ENCODE results near the gene QRSL1. TPM values are rescaled to one million over a fixed set of nuclear protein-coding genes. Genes with fewer than 3 reads are reported as not detected.

QRSL1 gene
- total and polyA plus RNA-seq, 12 donors, result 8.1 to 20.0 (median 14.5) TPM

DNA sequence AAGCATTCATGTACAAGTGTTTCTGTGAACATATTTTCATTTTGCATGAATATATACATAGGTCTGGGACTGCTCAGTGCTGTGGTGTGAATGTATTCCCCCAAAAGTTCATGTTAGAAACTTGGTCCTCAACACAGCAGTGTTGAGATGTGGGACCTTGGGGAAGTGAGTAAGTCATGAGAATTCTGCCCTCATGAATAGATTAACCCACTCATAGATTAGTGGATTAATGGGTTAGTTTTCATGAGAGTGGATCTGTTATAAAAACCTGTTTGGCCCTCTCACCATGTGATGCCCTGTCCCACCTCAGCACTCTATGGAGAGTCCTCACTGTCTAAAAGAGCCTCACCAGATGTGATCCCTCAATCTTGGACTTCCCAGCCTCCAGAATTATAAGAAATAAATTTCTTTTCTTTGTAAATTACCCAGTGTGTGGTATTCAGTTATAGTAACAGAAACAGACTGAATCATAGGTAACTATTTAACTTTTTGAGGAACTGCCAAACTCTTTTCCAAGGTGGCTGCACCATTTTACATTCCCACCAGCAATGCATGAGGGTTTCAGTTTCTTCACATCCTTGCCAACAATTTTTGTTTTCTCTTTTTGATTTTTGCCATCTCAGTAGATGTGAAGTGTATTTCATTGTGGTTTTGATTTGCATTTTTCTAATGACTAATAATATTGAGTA, 45.3 kb downstream of the QRSL1 start:
- no peaks in the 10 kb centered on the region for H3K4me1 ChIP-seq
- H3K9me3 ChIP-seq, result no peaks in the 10 kb centered on the region
- no peaks in the 10 kb centered on the region for H3K27me3 ChIP-seq
- H3K36me3 ChIP-seq, result no peaks in the 10 kb centered on the region
- H3K27ac ChIP-seq, result no peak overlapping the region
- DNase-seq, result no peak
- no peak overlapping the region for H3K4me3 ChIP-seq
- ATAC-seq, result no peak
- TF ChIP-seq, protein P1, sequence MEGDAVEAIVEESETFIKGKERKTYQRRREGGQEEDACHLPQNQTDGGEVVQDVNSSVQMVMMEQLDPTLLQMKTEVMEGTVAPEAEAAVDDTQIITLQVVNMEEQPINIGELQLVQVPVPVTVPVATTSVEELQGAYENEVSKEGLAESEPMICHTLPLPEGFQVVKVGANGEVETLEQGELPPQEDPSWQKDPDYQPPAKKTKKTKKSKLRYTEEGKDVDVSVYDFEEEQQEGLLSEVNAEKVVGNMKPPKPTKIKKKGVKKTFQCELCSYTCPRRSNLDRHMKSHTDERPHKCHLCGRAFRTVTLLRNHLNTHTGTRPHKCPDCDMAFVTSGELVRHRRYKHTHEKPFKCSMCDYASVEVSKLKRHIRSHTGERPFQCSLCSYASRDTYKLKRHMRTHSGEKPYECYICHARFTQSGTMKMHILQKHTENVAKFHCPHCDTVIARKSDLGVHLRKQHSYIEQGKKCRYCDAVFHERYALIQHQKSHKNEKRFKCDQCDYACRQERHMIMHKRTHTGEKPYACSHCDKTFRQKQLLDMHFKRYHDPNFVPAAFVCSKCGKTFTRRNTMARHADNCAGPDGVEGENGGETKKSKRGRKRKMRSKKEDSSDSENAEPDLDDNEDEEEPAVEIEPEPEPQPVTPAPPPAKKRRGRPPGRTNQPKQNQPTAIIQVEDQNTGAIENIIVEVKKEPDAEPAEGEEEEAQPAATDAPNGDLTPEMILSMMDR (IDR thresholded peaks at IDR 0.05), result no peak
- intact Hi-C loops (cut with DNase I), result no loop called here

DNA sequence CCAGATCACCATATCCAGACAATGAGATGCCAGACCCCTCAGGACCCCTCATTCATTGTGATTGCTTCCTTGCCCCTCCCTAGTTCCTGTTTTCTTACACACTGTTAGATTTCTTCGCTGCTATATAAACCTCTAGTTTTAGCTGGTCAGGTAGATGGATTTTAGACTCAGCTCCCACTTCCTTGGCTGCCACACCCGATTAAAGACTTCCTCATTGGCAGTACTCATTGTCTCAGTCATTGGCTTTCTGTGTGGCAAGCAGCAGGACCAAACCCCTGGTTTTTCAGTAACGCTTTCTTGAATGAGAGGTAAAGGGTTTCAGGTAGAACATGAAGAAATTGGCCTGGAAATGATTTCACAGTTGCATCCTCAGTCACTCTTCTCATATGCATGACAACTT, 47.9 kb downstream of the QRSL1 start:
- whole genome bisulfite sequencing, 2 donors, result 75 to 77% methylated on average over 3 of the region's 3 CpGs
- H3K36me3 ChIP-seq, result no peaks in the 10 kb centered on the region
- no peak overlapping the region for H3K4me3 ChIP-seq
- no peaks in the 10 kb centered on the region for H3K9me3 ChIP-seq
- DNase-seq, result no peak
- H3K27me3 ChIP-seq, result no peaks in the 10 kb centered on the region
- TF ChIP-seq, protein P1 (IDR thresholded peaks at IDR 0.05), result no peak
- H3K4me1 ChIP-seq, result no peaks in the 10 kb centered on the region
- H3K27ac ChIP-seq, result no peak overlapping the region
- intact Hi-C loops (cut with DNase I), result no loop called here
- no peak for ATAC-seq

DNA sequence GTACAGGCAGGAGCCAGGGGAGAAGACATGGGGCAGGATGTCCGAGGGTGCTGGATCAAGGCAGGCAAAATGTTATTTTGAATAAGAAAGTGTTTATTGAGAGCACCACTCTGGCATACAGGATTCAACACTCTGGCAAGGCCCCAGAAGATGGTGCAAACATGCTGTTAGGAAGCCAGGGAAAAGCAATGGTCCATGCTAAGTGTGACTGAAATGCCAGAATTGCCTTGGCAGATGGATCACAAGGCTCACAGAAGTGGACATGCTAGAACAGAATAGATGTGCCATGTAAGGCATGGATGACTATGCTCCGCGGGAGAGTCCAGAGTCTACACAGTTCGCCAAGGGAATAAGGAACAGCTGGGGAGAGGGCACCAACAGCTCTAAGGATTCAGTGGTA, 54.6 kb downstream of the QRSL1 start:
- H3K27ac ChIP-seq, result no peak overlapping the region
- H3K4me3 ChIP-seq, result no peak overlapping the region
- H3K36me3 ChIP-seq, result no peaks in the 10 kb centered on the region
- DNase-seq, result no peak
- H3K4me1 ChIP-seq, result no peaks in the 10 kb centered on the region
- intact Hi-C loops (cut with DNase I), result no loop called here
- TF ChIP-seq, protein P1 (IDR thresholded peaks at IDR 0.05), result no peak
- ATAC-seq, result no peak
- 96 to 97% methylated on average over 4 of the region's 4 CpGs for WGBS, 2 donors
- H3K27me3 ChIP-seq, result no peaks in the 10 kb centered on the region
- H3K9me3 ChIP-seq, result no peaks in the 10 kb centered on the region

DNA sequence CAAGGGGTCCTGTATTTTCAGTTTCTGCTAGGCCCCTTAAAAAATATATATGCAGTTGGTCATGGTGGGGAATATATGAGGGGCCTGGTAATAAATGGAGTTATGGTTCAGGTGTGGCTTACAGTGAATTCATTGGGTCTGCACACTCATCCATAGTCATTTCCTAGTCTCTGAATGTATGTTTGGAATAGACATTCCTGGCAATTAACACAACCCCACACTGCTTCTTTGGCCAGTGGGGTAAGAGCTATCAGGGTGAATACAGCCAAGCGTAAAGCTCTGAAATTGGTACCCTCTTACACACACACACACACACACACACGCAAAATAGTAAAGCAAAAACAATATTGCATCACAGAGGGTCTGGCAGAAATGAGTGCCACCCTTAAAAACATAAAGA, 56.5 kb downstream of the QRSL1 start:
- WGBS, 2 donors, result 91 to 97% methylated on average over 2 of the region's 2 CpGs
- TF ChIP-seq, protein P1 (IDR thresholded peaks at IDR 0.05), result no peak
- intact Hi-C loops (cut with DNase I), result no loop called here
- Histone ChIP-seq H3K4me1 (no peaks in the 10 kb centered on the region), H3K27me3 (no peaks in the 10 kb centered on the region), H3K27ac (no peak overlapping the region), H3K36me3 (no peaks in the 10 kb centered on the region), H3K4me3 (no peak overlapping the region), H3K9me3 (no peaks in the 10 kb centered on the region)
- ATAC-seq (no peak), DNase-seq (no peak)

Measured in heart right ventricle (tissue), 16 donors.